Measurements from ENCODE around the gene RRP12.

RRP12 gene

GRCh38 chr10:97360705-97361536 lies 40.2 kb downstream of the RRP12 start:
- H3K4me3 ChIP-seq (ENCODE audit: low read depth, low read length): no peak overlapping the region
- TF ChIP-seq, protein P1, sequence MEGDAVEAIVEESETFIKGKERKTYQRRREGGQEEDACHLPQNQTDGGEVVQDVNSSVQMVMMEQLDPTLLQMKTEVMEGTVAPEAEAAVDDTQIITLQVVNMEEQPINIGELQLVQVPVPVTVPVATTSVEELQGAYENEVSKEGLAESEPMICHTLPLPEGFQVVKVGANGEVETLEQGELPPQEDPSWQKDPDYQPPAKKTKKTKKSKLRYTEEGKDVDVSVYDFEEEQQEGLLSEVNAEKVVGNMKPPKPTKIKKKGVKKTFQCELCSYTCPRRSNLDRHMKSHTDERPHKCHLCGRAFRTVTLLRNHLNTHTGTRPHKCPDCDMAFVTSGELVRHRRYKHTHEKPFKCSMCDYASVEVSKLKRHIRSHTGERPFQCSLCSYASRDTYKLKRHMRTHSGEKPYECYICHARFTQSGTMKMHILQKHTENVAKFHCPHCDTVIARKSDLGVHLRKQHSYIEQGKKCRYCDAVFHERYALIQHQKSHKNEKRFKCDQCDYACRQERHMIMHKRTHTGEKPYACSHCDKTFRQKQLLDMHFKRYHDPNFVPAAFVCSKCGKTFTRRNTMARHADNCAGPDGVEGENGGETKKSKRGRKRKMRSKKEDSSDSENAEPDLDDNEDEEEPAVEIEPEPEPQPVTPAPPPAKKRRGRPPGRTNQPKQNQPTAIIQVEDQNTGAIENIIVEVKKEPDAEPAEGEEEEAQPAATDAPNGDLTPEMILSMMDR (IDR thresholded peaks at IDR 0.05; ENCODE audit: borderline replicate concordance, insufficient read depth, low read depth, low read length): no peak

GRCh38 chr10:97358781-97359180 lies 42.4 kb downstream of the RRP12 start:
- TF ChIP-seq, protein P1 (IDR thresholded peaks at IDR 0.05; ENCODE audit: borderline replicate concordance, insufficient read depth, low read depth, low read length): no peak
- no peak overlapping the region for H3K4me3 ChIP-seq (ENCODE audit: low read depth, low read length)

DNA sequence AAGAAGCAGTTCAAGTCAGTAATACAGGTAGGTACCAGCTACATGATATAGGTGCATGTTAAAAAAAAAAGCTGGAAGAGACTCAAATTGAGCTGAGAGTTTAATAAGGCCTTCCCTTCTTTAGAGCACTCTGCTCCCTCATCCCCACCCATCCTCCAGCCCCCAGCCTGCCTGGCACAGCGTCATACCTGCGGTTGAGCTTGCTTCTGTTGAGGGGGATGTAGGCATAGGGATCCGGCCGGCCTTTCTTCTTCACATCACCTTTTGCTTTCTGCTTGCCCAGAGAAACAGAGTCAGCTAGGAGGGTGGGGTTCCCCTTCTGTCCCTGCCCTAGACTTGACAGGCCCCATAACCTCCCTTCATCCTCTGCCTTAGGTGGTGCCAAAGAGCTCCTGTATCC lies 42.8 kb downstream of the RRP12 start:
- no peak overlapping the region for H3K4me3 ChIP-seq (ENCODE audit: low read depth, low read length)
- TF ChIP-seq, protein P1 (IDR thresholded peaks at IDR 0.05; ENCODE audit: borderline replicate concordance, insufficient read depth, low read depth, low read length): no peak

DNA sequence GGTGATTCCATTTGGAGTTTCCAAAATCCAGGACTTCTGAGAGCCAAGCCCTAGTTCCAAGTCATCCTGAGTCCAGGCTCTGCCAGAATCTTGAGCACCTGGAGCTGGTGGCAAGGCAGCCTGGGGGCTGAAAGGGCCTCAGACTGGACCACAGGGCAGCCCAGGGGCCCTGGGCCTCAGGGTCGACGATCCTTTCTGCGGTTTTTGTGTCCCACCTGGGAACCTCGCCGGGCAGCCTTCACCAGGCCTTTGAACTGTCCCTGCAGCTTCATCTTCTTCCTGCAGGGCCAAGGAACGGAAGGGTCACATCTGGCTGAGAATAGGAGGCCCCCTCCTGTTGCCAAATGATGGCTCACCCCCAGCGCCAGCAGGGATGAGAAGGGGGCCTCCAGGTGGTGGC lies 44.2 kb downstream of the RRP12 start:
- TF ChIP-seq, protein P1 (IDR thresholded peaks at IDR 0.05; ENCODE audit: borderline replicate concordance, insufficient read depth, low read depth, low read length): no peak

GRCh38 chr10:97356318-97356914 lies 44.7 kb downstream of the RRP12 start:
- no peak overlapping the region for H3K4me3 ChIP-seq (ENCODE audit: low read depth, low read length)
- TF ChIP-seq, protein P1 (IDR thresholded peaks at IDR 0.05; ENCODE audit: borderline replicate concordance, insufficient read depth, low read depth, low read length): no peak

More for the DNA sequence above, 44.2 kb downstream of the RRP12 start:
- H3K4me3 ChIP-seq (ENCODE audit: low read depth, low read length): no peak overlapping the region

DNA sequence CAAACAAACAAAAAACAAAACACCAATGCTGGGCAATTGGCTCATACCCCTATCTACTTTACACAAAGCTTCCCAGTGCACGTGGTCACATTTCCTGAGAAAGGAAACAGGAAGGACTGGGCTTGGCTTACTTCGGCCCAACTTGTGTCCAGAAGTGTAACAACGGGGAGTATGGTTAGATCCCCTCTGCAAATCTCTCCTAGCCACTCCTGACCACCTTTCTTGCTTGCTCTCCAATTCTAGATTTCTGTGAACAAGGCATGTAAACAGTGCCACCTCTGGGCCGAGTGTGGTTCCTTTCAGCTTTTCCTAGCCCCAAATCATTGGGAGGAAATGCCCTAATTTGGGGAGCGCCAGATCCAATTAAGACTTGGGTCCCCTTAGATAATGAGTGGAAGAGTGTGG lies 45.6 kb downstream of the RRP12 start:
- TF ChIP-seq, protein P1 (IDR thresholded peaks at IDR 0.05; ENCODE audit: borderline replicate concordance, insufficient read depth, low read depth, low read length): no peak

GRCh38 chr10:97353945-97354344 lies 47.2 kb downstream of the RRP12 start:
- TF ChIP-seq, protein P1 (IDR thresholded peaks at IDR 0.05; ENCODE audit: borderline replicate concordance, insufficient read depth, low read depth, low read length): no peak
- no peak overlapping the region for H3K4me3 ChIP-seq (ENCODE audit: low read depth, low read length)

More for the DNA sequence above, 45.6 kb downstream of the RRP12 start:
- H3K4me3 ChIP-seq (ENCODE audit: low read depth, low read length): no peak overlapping the region
